NCI-H460 (cell line): Measurements from ENCODE around the gene BPIFB3. TPM values are rescaled to one million over a fixed set of nuclear protein-coding genes. Genes with fewer than 3 reads are reported as not detected.

ENCODE experiments used
- DNase-seq: peaks from one replicate; pipeline ENCODE4 v3.0.0-alpha.2; 2016; ENCODE audit warnings: low read depth; ENCODE audit errors: extremely low read depth
- polyA plus RNA-seq: library from polyadenylated mRNA; depleted of rRNA; stranded (reverse); fragments of >200 nt; gene quantifications from 2 replicates; pipeline ENCODE4 v1.2.3, GENCODE V29; 2014; cell fraction: nucleus; rRNA removed
- total RNA-seq: library from RNA; depleted of rRNA; stranded (reverse); fragments of >200 nt; shearing (Covaris generic); gene quantifications from 2 replicates; pipeline ENCODE4 v1.2.3, GENCODE V29; 2014; rRNA removed

Gene BPIFB3
- not detected in 2 replicates for total RNA-seq
- polyA plus RNA-seq: not detected in 2 replicates

GRCh38 chr20:33053291-33054106 lies at the start of gene BPIFB3:
TSS of gene BPIFB3 (plus strand) at chr20:33053903. CDS start at chr20:33055436, 1,533 bp downstream.
- no peak for DNase-seq

- no peak for DNase-seq
These were observed 49.5 kb upstream of the BPIFB3 start, which contains the start of gene SUN5 for GRCh38 chr20:33004141-33004751. TSS of gene SUN5 (minus strand) at chr20:33004433. CDS start at chr20:33004340, 93 bp downstream.

- DNase-seq: no peak
These were observed 48.6 kb upstream of the BPIFB3 start for GRCh38 chr20:33005132-33005566.

GRCh38 chr20:33005908-33006775 lies 47.6 kb upstream of the BPIFB3 start:
- DNase-seq: no peak

GRCh38 chr20:33006776-33007375 lies 46.8 kb upstream of the BPIFB3 start:
- DNase-seq: no peak

GRCh38 chr20:33007376-33008335 lies 46.0 kb upstream of the BPIFB3 start, which contains the start of gene BPIFB2:
TSS of gene BPIFB2 (plus strand) at chr20:33007704. CDS start at chr20:33008575, 871 bp downstream.
- DNase-seq: no peak

- no peak for DNase-seq
These were observed 45.1 kb upstream of the BPIFB3 start for GRCh38 chr20:33008336-33009213.

- DNase-seq: no peak
These were observed 44.2 kb upstream of the BPIFB3 start for GRCh38 chr20:33009214-33010132.

GRCh38 chr20:33010133-33010504 lies 43.6 kb upstream of the BPIFB3 start:
- DNase-seq: no peak

- DNase-seq: no peak
These were observed 42.8 kb upstream of the BPIFB3 start for GRCh38 chr20:33010674-33011449.

- DNase-seq: no peak
These were observed 41.1 kb upstream of the BPIFB3 start for GRCh38 chr20:33012327-33013189.

- no peak for DNase-seq
These were observed 39.9 kb upstream of the BPIFB3 start for GRCh38 chr20:33013701-33014326.

GRCh38 chr20:33014336-33015113 lies 39.2 kb upstream of the BPIFB3 start:
- DNase-seq: no peak

GRCh38 chr20:33015114-33015484 lies 38.6 kb upstream of the BPIFB3 start:
- DNase-seq: no peak
